Medulla oblongata (tissue), 1 donor: ENCODE measurements around the gene CTRL.
"Not testable (repeated sequence)": the region's sequence is repeated elsewhere in the genome, so short reads cannot be mapped to it uniquely, and the experiment has no call there.

Experiments used
- DNase-seq: peaks from one replicate; pipeline ENCODE4 v3.0.0-alpha.2; 2015; ENCODE audit errors: extremely low spot score

CTRL gene

DNA sequence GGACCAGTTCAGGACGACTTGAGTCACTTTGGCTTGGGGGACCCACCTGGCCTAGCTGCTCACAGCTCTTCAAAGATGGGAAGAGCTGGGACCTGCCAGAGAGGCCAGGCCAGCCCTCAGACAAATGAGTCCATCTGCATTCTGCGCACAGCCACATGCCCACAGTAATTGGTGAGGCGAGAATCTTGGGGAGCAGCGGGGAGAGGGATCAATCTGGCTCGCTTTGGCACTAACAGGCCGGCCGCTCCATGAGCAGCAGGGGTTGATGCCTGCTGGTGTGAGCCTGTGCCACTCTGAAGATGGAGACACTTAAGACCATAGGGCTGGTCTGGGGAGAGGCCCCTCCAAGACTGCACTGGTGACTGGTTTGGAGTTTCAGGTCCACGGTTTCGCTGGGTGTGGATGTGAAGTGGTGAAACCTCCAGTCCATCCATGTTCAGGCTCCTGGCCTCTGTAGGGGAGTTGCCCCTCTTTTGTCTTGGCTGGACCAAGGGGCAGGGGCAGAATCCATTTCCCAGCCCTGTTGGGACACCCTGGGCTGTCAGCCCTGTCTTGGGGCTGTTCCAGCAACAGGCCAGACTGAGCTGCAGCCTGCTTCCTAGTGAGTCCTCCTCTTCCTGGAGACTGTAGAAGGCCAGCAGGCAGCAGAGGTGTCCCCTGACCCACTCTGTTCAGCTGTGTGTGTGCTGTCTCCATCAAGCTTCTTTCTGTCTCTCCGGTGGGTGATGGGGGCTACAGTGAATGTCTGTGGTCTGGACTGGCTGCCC lies 7.3 kb downstream of the CTRL start:
- DNase-seq, result no peak

GRCh38 chr16:67923414-67924116 lies 8.1 kb downstream of the CTRL start:
- DNase-seq, result no peak

DNA sequence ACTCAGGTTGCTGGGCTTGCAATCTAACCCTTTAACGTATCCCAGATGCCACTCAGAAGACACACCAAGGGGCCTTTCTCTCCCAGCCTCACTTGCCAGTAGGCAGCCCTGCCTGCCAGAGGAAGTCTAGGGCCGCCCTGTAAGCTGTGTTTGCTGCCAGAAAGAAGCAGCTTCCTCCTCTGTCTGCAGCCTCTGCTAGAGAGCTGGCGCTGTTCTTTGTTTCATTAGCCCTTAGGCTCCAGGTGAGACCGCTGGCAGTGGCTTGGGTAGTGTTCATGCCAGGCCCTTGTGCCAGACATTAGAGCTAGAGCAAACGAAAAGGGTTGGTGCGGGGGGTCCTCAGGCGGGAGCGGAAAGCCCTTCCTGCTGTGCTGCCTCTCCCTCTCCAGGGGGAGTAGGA lies 8.9 kb downstream of the CTRL start:
- no peak for DNase-seq

GRCh38 chr16:67922221-67922620 lies 9.4 kb downstream of the CTRL start:
- DNase-seq, result no peak

GRCh38 chr16:67919622-67920221 lies 11.9 kb downstream of the CTRL start:
- no peak for DNase-seq

DNA sequence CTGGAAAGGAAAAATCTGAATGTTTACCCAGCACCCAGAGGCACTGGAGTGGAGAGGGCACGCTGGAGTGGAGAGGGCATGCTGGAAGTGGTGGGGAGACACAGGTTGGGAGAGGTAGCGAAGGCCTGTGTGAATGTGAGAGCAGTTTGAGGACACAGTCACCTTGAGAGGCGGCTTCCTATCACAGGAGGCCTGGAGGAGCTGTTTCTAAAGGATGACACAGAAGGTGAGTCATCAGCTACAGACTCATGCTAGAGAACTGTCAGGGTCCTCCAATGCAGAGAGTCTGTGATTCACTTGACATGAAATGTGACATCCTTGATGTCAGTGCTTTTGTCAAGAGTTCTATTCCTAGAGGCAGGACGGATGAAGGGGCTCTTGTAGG lies 13.8 kb downstream of the CTRL start:
- DNase-seq, result no peak

GRCh38 chr16:67917140-67917851 lies 14.4 kb downstream of the CTRL start:
- DNase-seq, result peak; percentile 79

- DNase-seq, result no peak
Observed at GRCh38 chr16:67915831-67916723, 15.6 kb downstream of the CTRL start.

- not testable (repeated sequence) for DNase-seq
Observed at GRCh38 chr16:67915496-67915769, 16.2 kb downstream of the CTRL start.

- no peak for DNase-seq
Observed at GRCh38 chr16:67914758-67915495, 16.7 kb downstream of the CTRL start.

DNA sequence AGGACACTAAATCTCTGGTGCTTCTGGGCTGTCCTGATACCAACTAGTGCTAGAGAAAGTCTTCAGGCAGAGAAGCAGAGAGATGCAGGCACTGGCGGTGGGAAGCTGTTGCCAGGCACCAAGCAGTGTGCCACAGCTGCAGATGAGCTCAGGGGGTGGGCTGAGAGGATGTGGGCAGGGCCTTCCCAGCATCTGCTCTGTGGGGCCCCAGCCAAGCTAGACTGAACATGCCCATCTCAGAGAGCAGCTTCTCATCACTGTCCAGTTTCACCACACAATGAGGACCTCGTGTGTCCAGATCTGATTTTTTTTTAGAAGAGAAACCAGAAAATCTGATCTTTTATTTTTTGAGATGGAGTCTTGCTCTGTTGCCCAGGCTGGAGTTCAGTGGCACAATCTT lies 21.5 kb downstream of the CTRL start:
- DNase-seq, result peak; percentile 91

GRCh38 chr16:67909056-67909742 lies 22.5 kb downstream of the CTRL start:
- DNase-seq, result no peak

GRCh38 chr16:67907397-67908180 lies 24.1 kb downstream of the CTRL start:
- no peak for DNase-seq

GRCh38 chr16:67902831-67903230 lies 28.8 kb downstream of the CTRL start:
- no peak for DNase-seq

- DNase-seq, result no peak
Observed at GRCh38 chr16:67901734-67902133, 29.9 kb downstream of the CTRL start.

DNA sequence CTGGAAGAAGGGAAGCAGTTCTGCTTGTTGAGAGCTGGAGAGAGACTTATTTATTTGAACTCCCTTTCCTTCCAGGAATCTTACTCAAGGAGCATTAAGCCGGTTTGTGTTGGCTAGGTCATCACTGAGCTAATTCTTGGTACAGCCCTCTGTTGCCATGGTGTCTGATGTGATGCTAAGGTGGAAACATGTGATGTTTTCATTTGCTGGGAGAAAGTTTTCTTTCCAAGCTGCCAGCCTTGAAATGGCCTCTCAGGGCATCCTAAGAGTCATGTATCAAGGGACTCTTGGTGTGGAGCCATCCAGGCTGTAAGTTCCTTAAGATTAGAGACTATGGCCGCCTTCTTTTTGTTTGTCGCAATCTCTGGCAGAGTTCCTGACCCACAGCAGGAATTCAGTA lies 34.4 kb downstream of the CTRL start:
- peak; percentile 76 for DNase-seq

DNA sequence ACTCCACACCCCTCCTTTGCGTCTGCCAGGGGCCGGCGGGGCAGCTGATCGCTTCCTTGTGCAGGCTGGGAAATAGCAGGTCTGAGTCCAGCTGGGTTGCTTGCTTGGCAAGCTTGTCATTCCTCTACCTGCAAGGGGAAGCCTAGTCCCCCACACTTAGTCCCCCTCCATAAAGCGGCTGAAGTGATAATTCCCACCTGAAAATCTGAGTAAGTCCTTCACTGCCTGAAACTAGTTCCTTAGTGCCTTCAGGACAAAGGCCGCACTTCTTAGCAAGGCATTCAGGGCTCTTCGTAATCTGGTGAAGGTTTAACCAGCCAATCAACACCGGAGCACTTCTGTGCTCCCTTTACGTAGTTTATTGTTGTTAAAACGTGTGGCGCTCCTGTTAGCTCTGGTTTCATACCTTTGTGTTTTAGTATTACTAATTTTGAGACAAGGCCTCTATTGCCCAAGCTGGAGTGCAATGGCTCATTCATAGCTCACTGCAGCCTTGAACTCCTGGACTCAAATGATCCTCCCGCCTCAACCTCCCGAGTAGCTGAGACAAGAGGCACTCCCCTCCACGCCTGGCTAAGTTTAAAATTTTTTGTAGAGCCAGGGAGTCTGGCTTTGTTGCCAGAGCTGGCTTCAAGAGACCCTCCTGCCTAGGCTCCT lies 37.8 kb downstream of the CTRL start:
- no peak for DNase-seq

DNA sequence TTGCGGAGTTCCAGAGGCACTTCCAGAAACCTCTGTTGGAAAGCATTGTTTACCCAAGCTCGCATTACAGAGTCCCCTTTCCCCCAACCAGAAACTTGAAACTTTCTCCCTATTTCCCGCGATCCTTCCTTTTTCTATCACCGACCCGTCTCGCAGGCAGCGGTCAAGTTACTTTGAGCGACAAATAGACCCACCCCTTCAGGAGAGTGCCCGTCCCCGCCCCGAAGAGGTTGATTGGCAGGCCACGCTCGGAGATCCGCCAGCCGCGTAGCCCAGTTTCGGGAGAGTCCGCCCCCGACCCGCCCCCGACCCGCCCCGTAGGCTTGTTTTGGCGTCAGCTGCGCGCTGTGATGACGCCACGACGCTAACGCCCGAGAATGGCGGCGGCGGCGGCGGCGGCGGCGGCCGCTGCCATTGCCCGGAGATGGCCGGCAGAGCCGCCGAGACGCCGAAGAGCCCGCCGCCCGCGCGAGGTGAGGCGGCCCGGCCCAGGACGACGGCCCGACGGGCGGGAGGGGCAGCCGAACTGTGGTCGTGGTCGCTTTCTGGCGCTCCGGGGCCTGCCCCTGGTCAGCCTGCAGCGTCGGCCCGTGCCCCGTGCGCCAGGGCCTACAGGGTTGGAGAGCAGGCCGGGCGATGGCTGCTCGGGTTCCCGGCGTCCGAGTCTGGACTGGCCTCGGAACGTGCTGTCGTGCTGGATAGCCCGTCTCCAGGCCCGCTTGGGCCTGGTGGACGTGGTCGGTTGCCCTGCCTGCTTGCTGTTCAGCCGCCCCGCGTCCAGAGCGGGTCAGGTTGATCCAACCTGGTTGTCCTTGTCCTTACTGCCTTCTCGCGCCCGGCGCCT lies 38.5 kb downstream of the CTRL start, which contains the start of gene PSKH1:
PSKH1 (plus strand) TSS at position 356 of the 844 bp plus-strand sequence. CDS start 15,496 bp downstream, outside the sequence.
- DNase-seq, result peak; percentile 98
